Breast epithelium (tissue), 4 donors: ENCODE data around the gene PMS1. TPM values are rescaled to one million over a fixed set of nuclear protein-coding genes. Genes with fewer than 3 reads are reported as not detected.

Source experiments
- DNase-seq, 2 donors: peaks; one replicate each; pipeline ENCODE4 v3.0.0-alpha.2; 2019; ENCODE audit warnings: low spot score in 2 of 2
- H3K27ac ChIP-seq, 2 donors: fragments of 200-600 bp; sonication (generic) in 1 of 2; one replicate each; pipeline ENCODE4 v1.5.1; 2016 to 2019; ENCODE audit warnings: mild to moderate bottlenecking in 1 of 2
- H3K27me3 ChIP-seq, 2 donors: fragments of 200-600 bp; sonication (generic) in 1 of 2; one replicate each; pipeline versions ENCODE4 v1.5.1 to v1.6.0; 2017 to 2019; ENCODE audit warnings: control low read depth in 1 of 2, mild to moderate bottlenecking in 1 of 2
- H3K36me3 ChIP-seq: fragments of 200-600 bp; one replicate; pipeline ENCODE4 v1.5.1; 2019
- H3K4me1 ChIP-seq, 2 donors: fragments of 200-600 bp; sonication (generic); one replicate each; pipeline ENCODE4 v1.5.1; 2016 to 2019; ENCODE audit warnings: control low read depth in 1 of 2
- H3K4me3 ChIP-seq, 3 donors: fragments of 200-600 bp; sonication (generic); 1 replicate in 2 of 3; 2 replicates in 1 of 3; pipeline ENCODE4 v1.5.1; 2016 to 2019; ENCODE audit warnings: mild to moderate bottlenecking in 3 of 3, moderate library complexity in 2 of 3
- H3K9me3 ChIP-seq, 2 donors: fragments of 200-600 bp; sonication (generic) in 1 of 2; one replicate each; pipeline ENCODE4 v1.5.1; 2016 to 2019; ENCODE audit warnings: control low read depth in 1 of 2
- POLR2A ChIP-seq: fragments of 450-650 bp; IDR thresholded peaks from one replicate; pipeline ENCODE4 v1.6.1; 2016; ENCODE audit warnings: antibody characterized with exemption, mild to moderate bottlenecking, moderate library complexity
- POLR2AphosphoS5 ChIP-seq, 3 donors: sonication (generic); formaldehyde crosslinking; IDR thresholded peaks; one replicate each; pipeline ENCODE4 v1.6.1; 2017; ENCODE audit warnings: antibody characterized with exemption in 3 of 3
- intact Hi-C: fragments of 100-400 bp; cut with DNase I; formaldehyde crosslinking; loops from one replicate; pipeline ENCODE4 v1.15.1; 2023; ENCODE audit warnings: low total_unique reads
- total RNA-seq, 3 donors: library from RNA; depleted of rRNA; stranded (reverse); fragments of >200 nt; gene quantifications; one replicate each; pipeline ENCODE4 v1.1.0, GENCODE V29; 2016
- TF ChIP-seq, protein P1 (sequence below), 3 donors: fragments of 450-650 bp; IDR thresholded peaks; one replicate each; pipeline ENCODE4 v1.5.1; 2016 to 2017; ENCODE audit warnings: antibody characterized with exemption in 3 of 3, mild to moderate bottlenecking in 3 of 3, moderate library complexity in 3 of 3

Gene PMS1
- total RNA-seq, 3 donors from 2014 or later: 18.1 to 29.1 (median 21.0) TPM

DNA sequence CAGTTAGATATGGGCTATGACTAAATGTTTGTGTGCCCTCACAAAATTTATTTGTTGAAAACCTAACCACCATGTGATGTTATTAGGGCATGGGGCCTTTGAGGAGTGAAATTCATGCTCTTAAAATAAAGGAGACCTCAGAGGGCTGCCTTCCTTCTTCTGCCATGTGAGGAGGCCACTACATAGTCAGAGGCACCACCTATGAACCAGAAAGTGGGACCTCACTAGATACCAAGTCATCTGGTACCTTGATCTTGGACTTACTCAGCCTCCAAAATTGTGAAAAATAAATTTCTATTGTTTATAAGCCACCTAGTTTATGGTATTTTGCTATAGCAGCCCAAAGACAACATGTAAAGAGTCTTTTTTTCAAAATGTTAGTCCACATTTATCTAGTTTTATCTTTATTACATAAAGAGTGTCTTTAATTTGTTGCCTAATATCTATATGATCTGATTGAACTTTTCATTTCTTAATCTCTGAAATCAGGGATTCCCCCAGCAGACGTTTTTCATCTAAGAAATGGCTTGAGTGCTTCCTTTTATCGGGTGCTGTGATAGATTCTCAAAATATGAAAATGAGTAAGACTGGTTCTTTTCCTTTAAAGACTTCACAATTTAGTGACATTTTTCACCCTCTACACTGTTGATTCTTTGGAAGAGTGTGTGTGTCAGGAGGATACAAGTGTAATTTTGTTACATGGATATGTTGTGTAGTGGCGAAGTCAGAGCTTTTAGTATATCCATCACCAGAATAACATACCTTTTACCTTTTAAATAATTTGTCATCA lies 34.2 kb downstream of the PMS1 start:
- intact Hi-C loops: no loop called here
- no peaks in the 10 kb centered on the region for H3K27me3 ChIP-seq
- DNase-seq: no peak
- no peak for TF ChIP-seq POLR2A
- no peak for TF ChIP-seq POLR2AphosphoS5 (IDR thresholded peaks at IDR 0.05)
- TF ChIP-seq, protein P1, sequence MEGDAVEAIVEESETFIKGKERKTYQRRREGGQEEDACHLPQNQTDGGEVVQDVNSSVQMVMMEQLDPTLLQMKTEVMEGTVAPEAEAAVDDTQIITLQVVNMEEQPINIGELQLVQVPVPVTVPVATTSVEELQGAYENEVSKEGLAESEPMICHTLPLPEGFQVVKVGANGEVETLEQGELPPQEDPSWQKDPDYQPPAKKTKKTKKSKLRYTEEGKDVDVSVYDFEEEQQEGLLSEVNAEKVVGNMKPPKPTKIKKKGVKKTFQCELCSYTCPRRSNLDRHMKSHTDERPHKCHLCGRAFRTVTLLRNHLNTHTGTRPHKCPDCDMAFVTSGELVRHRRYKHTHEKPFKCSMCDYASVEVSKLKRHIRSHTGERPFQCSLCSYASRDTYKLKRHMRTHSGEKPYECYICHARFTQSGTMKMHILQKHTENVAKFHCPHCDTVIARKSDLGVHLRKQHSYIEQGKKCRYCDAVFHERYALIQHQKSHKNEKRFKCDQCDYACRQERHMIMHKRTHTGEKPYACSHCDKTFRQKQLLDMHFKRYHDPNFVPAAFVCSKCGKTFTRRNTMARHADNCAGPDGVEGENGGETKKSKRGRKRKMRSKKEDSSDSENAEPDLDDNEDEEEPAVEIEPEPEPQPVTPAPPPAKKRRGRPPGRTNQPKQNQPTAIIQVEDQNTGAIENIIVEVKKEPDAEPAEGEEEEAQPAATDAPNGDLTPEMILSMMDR (IDR thresholded peaks at IDR 0.05): no peak
- H3K9me3 ChIP-seq: no peaks in the 10 kb centered on the region
- no peaks in the 10 kb centered on the region for H3K4me1 ChIP-seq
- H3K36me3 ChIP-seq: no peaks in the 10 kb centered on the region
- no peak overlapping the region for H3K27ac ChIP-seq
- no peak overlapping the region for H3K4me3 ChIP-seq

DNA sequence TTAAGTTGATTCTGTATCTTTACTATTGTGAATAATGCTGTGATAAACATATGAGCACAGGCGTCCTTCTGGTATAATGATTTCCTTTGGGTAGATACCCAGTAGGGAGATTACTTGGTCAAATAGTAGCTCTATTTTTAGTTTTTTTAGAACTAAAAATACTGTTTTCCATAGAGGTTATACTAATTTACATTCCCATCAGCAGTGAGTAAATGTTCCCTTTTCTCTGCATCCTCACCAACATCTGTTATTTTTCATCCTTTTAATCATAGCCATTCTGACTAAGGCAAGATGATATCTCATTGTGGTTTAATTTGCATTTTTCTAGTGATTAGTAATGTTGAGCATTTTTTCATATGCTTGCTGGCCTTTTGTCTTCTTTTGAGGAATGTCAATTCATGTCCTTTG lies 35.1 kb downstream of the PMS1 start:
- no peak for DNase-seq
- H3K4me3 ChIP-seq: no peak overlapping the region
- H3K36me3 ChIP-seq: no peaks in the 10 kb centered on the region
- no peaks in the 10 kb centered on the region for H3K4me1 ChIP-seq
- TF ChIP-seq POLR2A (no peak), POLR2AphosphoS5 (IDR thresholded peaks at IDR 0.05) (no peak)
- TF ChIP-seq, protein P1 (IDR thresholded peaks at IDR 0.05): no peak
- intact Hi-C loops: no loop called here
- no peak overlapping the region for H3K27ac ChIP-seq
- H3K9me3 ChIP-seq: no peaks in the 10 kb centered on the region
- H3K27me3 ChIP-seq: no peaks in the 10 kb centered on the region

DNA sequence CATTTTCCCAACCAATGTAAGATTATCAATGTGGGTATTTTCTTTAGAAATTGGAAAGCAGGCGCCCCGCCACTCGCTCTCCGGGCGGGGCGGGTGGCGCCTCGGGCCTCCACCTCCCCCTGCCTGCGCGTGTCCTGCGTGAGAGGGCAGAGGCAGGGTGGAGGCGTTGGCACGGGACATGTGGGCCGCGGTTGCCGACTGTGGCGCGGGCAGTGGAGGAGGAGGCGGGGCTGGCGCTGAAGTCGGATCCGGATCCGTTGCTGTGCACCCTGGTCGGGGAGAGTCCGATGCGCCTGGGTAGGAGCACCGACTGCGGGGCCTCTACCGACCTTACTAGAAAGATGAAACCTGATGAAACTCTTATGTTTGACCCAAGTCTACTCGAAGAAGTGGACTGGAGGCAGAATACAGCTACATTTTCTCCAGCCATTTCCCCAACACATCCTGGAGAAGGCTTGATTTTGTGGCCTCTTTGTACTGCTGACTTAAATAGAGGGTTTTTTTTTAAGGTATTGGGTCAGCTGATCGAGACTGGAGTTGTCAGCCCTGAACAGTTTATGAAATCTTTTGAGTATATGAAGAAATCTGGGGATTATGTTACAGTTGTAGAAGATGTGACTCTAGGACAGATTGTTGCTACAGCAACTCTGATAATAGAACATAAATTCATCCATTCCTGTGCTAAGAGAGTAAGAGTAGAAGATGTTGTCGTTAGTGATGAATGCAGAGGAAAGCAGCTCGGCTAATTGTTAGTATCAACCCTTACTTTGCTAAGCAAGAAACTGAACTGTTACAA lies 37.9 kb downstream of the PMS1 start:
- H3K27me3 ChIP-seq: no peaks in the 10 kb centered on the region
- no peak overlapping the region for H3K27ac ChIP-seq
- no peaks in the 10 kb centered on the region for H3K9me3 ChIP-seq
- no peaks in the 10 kb centered on the region for H3K4me1 ChIP-seq
- DNase-seq: no peak
- intact Hi-C loops: no loop called here
- TF ChIP-seq, protein P1 (IDR thresholded peaks at IDR 0.05): no peak
- TF ChIP-seq POLR2A (no peak), POLR2AphosphoS5 (IDR thresholded peaks at IDR 0.05) (no peak)
- H3K4me3 ChIP-seq: no peak overlapping the region
- no peaks in the 10 kb centered on the region for H3K36me3 ChIP-seq

DNA sequence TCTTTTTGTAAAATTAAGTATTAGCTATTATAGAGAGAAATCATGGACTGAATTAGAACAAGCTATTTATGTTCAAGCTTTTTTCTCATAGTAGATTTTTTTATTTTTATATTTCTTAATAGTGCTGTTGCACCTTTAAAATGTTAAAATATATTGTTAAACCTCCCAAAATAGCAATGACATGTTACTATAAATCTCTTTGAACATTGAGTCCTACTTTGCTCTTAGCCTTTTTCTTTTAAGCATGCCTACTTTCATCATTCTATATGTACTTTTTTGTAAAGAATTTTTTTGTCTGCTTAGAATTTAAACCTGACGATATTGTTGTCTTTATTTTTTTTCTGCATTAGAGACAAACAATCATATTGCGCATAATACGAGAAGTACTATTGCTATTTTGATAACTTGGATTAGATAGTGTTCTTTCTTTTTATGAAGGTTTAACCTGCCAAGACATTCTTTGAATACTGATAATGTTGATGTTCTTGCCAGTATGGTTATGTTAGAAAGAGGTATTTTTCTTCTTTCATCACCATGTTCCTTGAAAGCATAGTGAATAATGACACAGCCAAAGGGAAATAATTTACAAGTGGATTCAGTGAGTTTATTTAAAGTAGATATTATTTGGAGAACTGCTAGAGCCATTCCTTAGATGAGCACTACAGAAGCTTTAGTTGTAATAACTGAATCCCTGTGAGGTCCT lies 40.6 kb downstream of the PMS1 start:
- intact Hi-C loops: no loop called here
- H3K9me3 ChIP-seq: no peaks in the 10 kb centered on the region

More for the DNA sequence above, 40.6 kb downstream of the PMS1 start:
- Histone ChIP-seq H3K36me3 (no peaks in the 10 kb centered on the region), H3K27ac (no peak overlapping the region), H3K4me3 (no peak overlapping the region), H3K4me1 (no peaks in the 10 kb centered on the region), H3K27me3 (no peaks in the 10 kb centered on the region)
- no peak for DNase-seq
- no peak for TF ChIP-seq POLR2A
- TF ChIP-seq, protein P1 (IDR thresholded peaks at IDR 0.05): no peak
- no peak for TF ChIP-seq POLR2AphosphoS5 (IDR thresholded peaks at IDR 0.05)
